Esophagus squamous epithelium (tissue), 5 donors: Measurements from ENCODE around the gene ANKRD13A. TPM values are rescaled to one million over a fixed set of nuclear protein-coding genes. Genes with fewer than 3 reads are reported as not detected.
A peak's percentile ranks its signal among the peaks of the same experiment; 100 is the strongest.

Experiments used
- DNase-seq: peaks from one replicate; lab custom pipeline; 2025; lab: John Stamatoyannopoulos, UW
- H3K27ac ChIP-seq, 4 donors: fragments of 200-600 bp; sonication (generic); one replicate each; pipeline ENCODE4 v1.5.1; 2016 to 2019; ENCODE audit warnings: mild to moderate bottlenecking in 1 of 4
- H3K27me3 ChIP-seq, 4 donors: fragments of 200-600 bp; sonication (generic); 1 replicate in 3 of 4; 2 replicates in 1 of 4; pipeline versions ENCODE4 v1.5.1 to v1.6.0; 2017 to 2021; ENCODE audit warnings: antibody characterized with exemption in 1 of 4
- H3K36me3 ChIP-seq, 3 donors: fragments of 200-600 bp; sonication (generic); one replicate each; pipeline ENCODE4 v1.5.1; 2016 to 2019
- H3K4me1 ChIP-seq, 3 donors: fragments of 200-600 bp; sonication (generic); one replicate each; pipeline ENCODE4 v1.5.1; 2017 to 2019
- H3K4me3 ChIP-seq, 4 donors: fragments of 200-600 bp; sonication (generic); 1 replicate in 3 of 4; 2 replicates in 1 of 4; pipeline ENCODE4 v1.5.1; 2016 to 2019; ENCODE audit warnings: mild to moderate bottlenecking in 2 of 4, moderate library complexity in 1 of 4
- H3K9me3 ChIP-seq, 3 donors: fragments of 200-600 bp; sonication (generic); one replicate each; pipeline ENCODE4 v1.5.1; 2016 to 2019
- POLR2A ChIP-seq, 4 donors: fragments of 450-650 bp; IDR thresholded peaks; one replicate each; pipeline ENCODE4 v1.6.1; 2017; ENCODE audit warnings: antibody characterized with exemption in 4 of 4, mild to moderate bottlenecking in 4 of 4, moderate library complexity in 3 of 4
- WGBS, 2 donors: methylation state at CpG; one replicate each; pipeline ENCODE4 v1.1.5; 2018; 5-methylcytosine and 5-hydroxymethylcytosine counted together
- intact Hi-C: fragments of 100-400 bp; cut with DNase I; formaldehyde crosslinking; loops from one replicate; pipeline ENCODE4 v1.15.0; 2022
- total RNA-seq, 4 donors: library from RNA; depleted of rRNA; stranded (reverse); fragments of >200 nt; gene quantifications; one replicate each; pipeline ENCODE4 v1.1.0, GENCODE V29; 2016
- TF ChIP-seq, protein P1 (sequence below), 6 experiments: fragments of 450-650 bp in 4 of 6; fragments of 200-600 bp in 2 of 6; sonication (generic) in 2 of 6; IDR thresholded peaks; one replicate each; pipeline ENCODE4 v1.5.1; 2016 to 2019; ENCODE audit warnings: antibody characterized with exemption in 6 of 6, mild to moderate bottlenecking in 4 of 6, moderate library complexity in 4 of 6
- donor health status: DM: yes; HTN: yes; CAD: no.

Gene ANKRD13A
- total RNA-seq, 4 donors from 2014 or later = 67.6 to 92.9 (median 72.8) TPM

DNA sequence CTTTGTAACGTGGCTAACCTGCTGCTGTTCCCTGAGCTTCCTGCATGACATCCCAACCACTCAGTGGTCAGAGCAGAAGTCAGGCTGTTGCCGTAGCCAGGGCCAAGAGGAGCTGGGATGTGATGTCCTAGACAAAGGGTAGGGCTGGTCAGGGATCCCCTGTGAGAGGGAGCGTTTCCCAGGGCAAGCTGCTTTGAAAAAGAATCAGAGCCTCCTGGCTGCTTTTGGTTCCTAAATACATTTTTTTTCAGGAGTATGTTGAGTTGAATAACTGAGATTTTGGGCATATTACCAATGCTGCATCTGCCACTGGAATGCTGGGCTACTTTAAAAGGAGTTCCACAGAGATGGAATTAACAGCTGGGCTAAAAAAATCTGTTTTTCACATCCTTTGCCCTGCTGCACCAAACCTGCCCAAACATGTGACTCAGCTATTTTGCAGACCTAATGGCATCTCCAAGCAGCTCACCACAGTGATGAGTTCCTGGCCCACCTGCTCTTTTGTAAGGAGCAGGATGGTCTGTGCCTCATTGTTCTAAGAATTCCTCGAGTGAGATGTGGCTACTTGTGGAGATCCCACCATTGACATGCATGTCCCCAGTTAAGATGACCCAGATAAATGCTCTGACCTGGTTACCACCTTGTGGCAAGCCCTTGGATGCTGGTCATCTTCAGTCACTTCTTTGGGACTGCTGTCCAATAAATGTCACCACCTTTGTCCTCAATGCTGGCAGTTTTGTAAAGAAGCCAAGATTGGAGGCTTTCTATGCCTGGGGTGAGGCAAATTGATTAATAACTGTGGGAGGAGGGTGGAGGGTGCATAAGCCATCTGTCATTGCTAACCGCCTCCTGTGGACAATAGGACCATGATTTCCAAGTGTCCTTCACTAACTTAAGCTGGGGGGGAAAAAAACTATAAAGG lies 24.1 kb downstream of the ANKRD13A start:
- H3K27me3 ChIP-seq = no peaks in the 10 kb centered on the region
- intact Hi-C loops = no loop called here
- H3K27ac ChIP-seq = peak overlapping the region in 3 of 4 donors; percentile 36 to 45 (median 41)
- DNase-seq = no peak
- no peak overlapping the region for H3K4me3 ChIP-seq
- H3K4me1 ChIP-seq = peaks cover 0 to 31% (median 13%) of the 10 kb centered on the region in 3 donors
- no peak for TF ChIP-seq POLR2A (IDR thresholded peaks at IDR 0.05)
- TF ChIP-seq, protein P1, sequence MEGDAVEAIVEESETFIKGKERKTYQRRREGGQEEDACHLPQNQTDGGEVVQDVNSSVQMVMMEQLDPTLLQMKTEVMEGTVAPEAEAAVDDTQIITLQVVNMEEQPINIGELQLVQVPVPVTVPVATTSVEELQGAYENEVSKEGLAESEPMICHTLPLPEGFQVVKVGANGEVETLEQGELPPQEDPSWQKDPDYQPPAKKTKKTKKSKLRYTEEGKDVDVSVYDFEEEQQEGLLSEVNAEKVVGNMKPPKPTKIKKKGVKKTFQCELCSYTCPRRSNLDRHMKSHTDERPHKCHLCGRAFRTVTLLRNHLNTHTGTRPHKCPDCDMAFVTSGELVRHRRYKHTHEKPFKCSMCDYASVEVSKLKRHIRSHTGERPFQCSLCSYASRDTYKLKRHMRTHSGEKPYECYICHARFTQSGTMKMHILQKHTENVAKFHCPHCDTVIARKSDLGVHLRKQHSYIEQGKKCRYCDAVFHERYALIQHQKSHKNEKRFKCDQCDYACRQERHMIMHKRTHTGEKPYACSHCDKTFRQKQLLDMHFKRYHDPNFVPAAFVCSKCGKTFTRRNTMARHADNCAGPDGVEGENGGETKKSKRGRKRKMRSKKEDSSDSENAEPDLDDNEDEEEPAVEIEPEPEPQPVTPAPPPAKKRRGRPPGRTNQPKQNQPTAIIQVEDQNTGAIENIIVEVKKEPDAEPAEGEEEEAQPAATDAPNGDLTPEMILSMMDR (IDR thresholded peaks at IDR 0.05) = no peak
- H3K9me3 ChIP-seq = no peaks in the 10 kb centered on the region
- peaks cover 6 to 100% (median 21%) of the 10 kb centered on the region in 3 donors for H3K36me3 ChIP-seq
- 73 to 81% methylated on average over 4 to 5 of the region's 5 CpGs for WGBS, 2 donors

DNA sequence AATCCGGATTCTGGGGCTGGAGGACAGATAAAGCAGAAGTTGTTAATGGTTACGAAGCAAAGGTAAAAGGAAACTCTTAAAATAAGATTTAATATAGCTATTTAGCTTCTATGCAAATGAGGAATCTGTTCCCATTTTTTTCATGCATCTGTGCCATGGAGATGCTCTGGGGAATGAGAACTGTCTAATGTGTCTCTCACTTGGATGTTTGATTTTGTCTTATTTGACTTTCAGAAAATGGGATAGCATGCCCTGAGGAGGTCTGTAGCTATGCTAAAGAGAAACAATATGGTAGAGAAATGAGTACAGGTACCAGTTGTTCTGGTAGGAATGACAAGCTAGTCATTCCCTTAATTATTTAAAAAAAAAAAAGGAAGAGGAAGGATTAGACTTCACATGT lies 24.8 kb downstream of the ANKRD13A start:
- Histone ChIP-seq H3K27ac (peak overlapping the region in 3 of 4 donors; percentile 36 to 45 (median 40)), H3K4me1 (peaks cover 0 to 31% (median 13%) of the 10 kb centered on the region in 3 donors), H3K4me3 (no peak overlapping the region), H3K27me3 (no peaks in the 10 kb centered on the region), H3K9me3 (no peaks in the 10 kb centered on the region), H3K36me3 (peaks cover 6 to 100% (median 21%) of the 10 kb centered on the region in 3 donors)
- WGBS, 2 donors = 89 to 91% methylated on average over 2 of the region's 2 CpGs
- DNase-seq = no peak
- TF ChIP-seq, protein P1 (IDR thresholded peaks at IDR 0.05) = no peak
- no peak for TF ChIP-seq POLR2A (IDR thresholded peaks at IDR 0.05)
- intact Hi-C loops = no loop called here

DNA sequence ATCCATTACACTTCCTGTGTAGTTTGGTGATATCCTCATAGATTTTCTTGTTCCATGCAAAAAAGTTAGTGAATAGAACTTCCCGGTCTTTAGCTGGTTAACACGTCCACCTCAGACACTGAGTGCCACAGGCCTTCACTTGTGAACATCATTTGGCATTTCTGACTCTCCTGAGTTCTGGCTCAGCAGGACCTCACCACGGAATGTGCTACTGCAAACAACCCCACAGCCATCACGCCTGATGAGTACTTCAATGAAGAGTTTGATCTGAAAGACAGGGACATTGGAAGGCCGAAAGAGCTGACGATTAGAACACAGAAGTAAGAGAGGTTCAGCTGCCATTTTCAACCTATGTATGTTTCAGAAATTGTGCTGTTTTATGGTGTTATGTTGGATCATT lies 29.1 kb downstream of the ANKRD13A start:
- no peaks in the 10 kb centered on the region for H3K27me3 ChIP-seq
- H3K36me3 ChIP-seq = peaks cover 0 to 99% (median 18%) of the 10 kb centered on the region in 3 donors
- intact Hi-C loops = no loop called here

GRCh38 chr12:110029290-110029815 lies 30.1 kb downstream of the ANKRD13A start:
- TF ChIP-seq, protein P1 (IDR thresholded peaks at IDR 0.05) = no peak
- TF ChIP-seq POLR2A (IDR thresholded peaks at IDR 0.05) = no peak
- peaks cover 0 to 99% (median 18%) of the 10 kb centered on the region in 3 donors for H3K36me3 ChIP-seq
- H3K27me3 ChIP-seq = no peaks in the 10 kb centered on the region
- no peak for DNase-seq
- intact Hi-C loops = no loop called here
- peaks cover 0 to 13% (median 5%) of the 10 kb centered on the region in 3 donors for H3K4me1 ChIP-seq
- no peak overlapping the region for H3K4me3 ChIP-seq
- WGBS, 2 donors = 80 to 85% methylated on average over 1 to 2 of the region's 2 CpGs
- no peak overlapping the region for H3K27ac ChIP-seq
- H3K9me3 ChIP-seq = no peaks in the 10 kb centered on the region

More for the DNA sequence above, 29.1 kb downstream of the ANKRD13A start:
- Histone ChIP-seq H3K9me3 (no peaks in the 10 kb centered on the region), H3K4me1 (peaks cover 0 to 23% (median 9%) of the 10 kb centered on the region in 3 donors), H3K27ac (no peak overlapping the region), H3K4me3 (no peak overlapping the region)
- TF ChIP-seq POLR2A (IDR thresholded peaks at IDR 0.05) = no peak
- TF ChIP-seq, protein P1 (IDR thresholded peaks at IDR 0.05) = no peak
- 82 to 87% methylated on average over 6 of the region's 6 CpGs for WGBS, 2 donors
- DNase-seq = no peak

DNA sequence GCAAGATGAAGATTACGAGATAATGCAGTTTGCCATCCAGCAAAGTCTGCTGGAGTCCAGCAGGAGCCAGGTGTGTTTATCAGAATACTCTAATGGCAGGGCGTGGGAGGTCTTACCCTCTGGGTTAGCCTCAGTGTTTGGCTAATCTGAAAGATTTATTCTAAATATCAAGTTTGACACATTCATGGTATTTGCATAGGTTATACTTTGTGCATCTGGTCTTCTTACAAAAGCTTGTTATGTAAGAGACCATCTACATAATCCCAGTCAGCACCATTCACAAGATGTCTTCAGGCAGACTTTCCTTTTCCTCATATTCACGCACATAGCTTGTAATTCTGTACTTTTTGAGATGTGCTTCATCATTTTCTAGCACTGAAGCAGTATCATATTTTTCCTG lies 34.7 kb downstream of the ANKRD13A start:
- H3K9me3 ChIP-seq = no peaks in the 10 kb centered on the region
- no peak overlapping the region for H3K4me3 ChIP-seq
- peaks cover 0 to 8% (median 6%) of the 10 kb centered on the region in 3 donors for H3K4me1 ChIP-seq
- 92 to 93% methylated on average over 3 of the region's 3 CpGs for WGBS, 2 donors
- TF ChIP-seq POLR2A (IDR thresholded peaks at IDR 0.05) = no peak
- TF ChIP-seq, protein P1 (IDR thresholded peaks at IDR 0.05) = no peak
- intact Hi-C loops = no loop called here
- H3K27ac ChIP-seq = no peak overlapping the region
- peaks cover 0 to 92% (median 12%) of the 10 kb centered on the region in 3 donors for H3K36me3 ChIP-seq
- no peaks in the 10 kb centered on the region for H3K27me3 ChIP-seq
- no peak for DNase-seq
